IPS-NIHi7 (cell line): ENCODE measurements around the gene VTI1A.
A peak's percentile ranks its signal among the peaks of the same experiment; 100 is the strongest.

ENCODE experiments used
- DNase-seq: peaks from one replicate; pipeline ENCODE4 v3.0.0; 2012; ENCODE audit warnings: mixed read lengths; ENCODE audit errors: extremely low spot score

The VTI1A gene

GRCh38 chr10:112834751-112835181, 387.8 kb downstream of the VTI1A start:
- no peak for DNase-seq

GRCh38 chr10:112835217-112835715, 388.3 kb downstream of the VTI1A start:
- DNase-seq: no peak

GRCh38 chr10:112835944-112836451, 389.0 kb downstream of the VTI1A start:
- DNase-seq: no peak

GRCh38 chr10:112838784-112839481, 391.9 kb downstream of the VTI1A start:
- peak; percentile 47 for DNase-seq

GRCh38 chr10:112839928-112840654, 393.1 kb downstream of the VTI1A start:
- DNase-seq: no peak

GRCh38 chr10:112841549-112841948, 394.5 kb downstream of the VTI1A start:
- DNase-seq: no peak

GRCh38 chr10:112842832-112843360, 395.9 kb downstream of the VTI1A start:
- no peak for DNase-seq

GRCh38 chr10:112843623-112844022, 396.6 kb downstream of the VTI1A start:
- no peak for DNase-seq

GRCh38 chr10:112844681-112845544, 397.9 kb downstream of the VTI1A start:
- DNase-seq: no peak

GRCh38 chr10:112847778-112848177, 400.8 kb downstream of the VTI1A start:
- no peak for DNase-seq

GRCh38 chr10:112848228-112848627, 401.2 kb downstream of the VTI1A start:
- DNase-seq: no peak

- DNase-seq: no peak
These were observed 401.9 kb downstream of the VTI1A start for GRCh38 chr10:112848868-112849430.

- DNase-seq: no peak
These were observed 402.5 kb downstream of the VTI1A start for GRCh38 chr10:112849546-112849945.

GRCh38 chr10:112851181-112851580, 404.2 kb downstream of the VTI1A start:
- no peak for DNase-seq

- no peak for DNase-seq
These were observed 404.7 kb downstream of the VTI1A start for GRCh38 chr10:112851588-112852211.

GRCh38 chr10:112852306-112852705, 405.3 kb downstream of the VTI1A start:
- no peak for DNase-seq

- no peak for DNase-seq
These were observed 408.1 kb downstream of the VTI1A start for GRCh38 chr10:112855134-112855533.

- DNase-seq: no peak
These were observed 410.5 kb downstream of the VTI1A start for GRCh38 chr10:112857493-112857892.

- DNase-seq: no peak
These were observed 412.1 kb downstream of the VTI1A start for GRCh38 chr10:112858986-112859651.

GRCh38 chr10:112859793-112860192, 412.8 kb downstream of the VTI1A start:
- DNase-seq: no peak
